Keratinocyte (primary cell): ENCODE results near the gene NAA10. TPM values are rescaled to one million over a fixed set of nuclear protein-coding genes. Genes with fewer than 3 reads are reported as not detected.

ENCODE experiments used
- DNase-seq: peaks from one replicate; pipeline ENCODE4 v3.0.0-alpha.2; 2011; ENCODE audit warnings: low read depth, missing footprints, low spot score
- FAIRE-seq: peaks from 2 replicates; lab custom pipeline; 2011; peaks lifted over from hg19 to GRCh38; lab: Jason Lieb, UNC
- H2AFZ ChIP-seq: 2 replicates; pipeline ENCODE4 v1.6.0; 2012; ENCODE audit warnings: low read length, control low read depth, inconsistent platforms; ENCODE audit not compliant: control insufficient read depth
- H3K27ac ChIP-seq: 2 replicates; pipeline ENCODE4 v1.5.1; 2011; ENCODE audit warnings: low read length; ENCODE audit not compliant: control insufficient read depth, insufficient read depth
- H3K27me3 ChIP-seq: 3 replicates; pipeline ENCODE4 v1.6.0; 2011; ENCODE audit warnings: low read length; ENCODE audit not compliant: control insufficient read depth, insufficient read depth; ENCODE audit errors: extremely low read depth
- H3K36me3 ChIP-seq, 2 experiments: 2 replicates in 1 of 2; 3 replicates in 1 of 2; pipeline ENCODE4 v1.5.1; 2011; ENCODE audit warnings: low read length in 2 of 2, mild to moderate bottlenecking in 1 of 2; ENCODE audit not compliant: control insufficient read depth in 2 of 2, insufficient read depth in 2 of 2; ENCODE audit errors: extremely low read depth in 1 of 2
- H3K4me1 ChIP-seq: 3 replicates; pipeline ENCODE4 v1.5.1; 2011; ENCODE audit warnings: low read length; ENCODE audit not compliant: control insufficient read depth, insufficient read depth; ENCODE audit errors: extremely low read depth
- H3K4me2 ChIP-seq: 3 replicates; pipeline ENCODE4 v1.6.0; 2011; ENCODE audit warnings: low read depth, low read length; ENCODE audit not compliant: control insufficient read depth, insufficient read depth; ENCODE audit errors: extremely low read depth
- H3K4me3 ChIP-seq, 3 experiments: fragments of 200-600 bp in 1 of 3; sonication (generic) in 1 of 3; 2 replicates in 2 of 3; 3 replicates in 1 of 3; pipeline ENCODE4 v1.5.1; 2011 to 2016; ENCODE audit warnings: low read length in 3 of 3, mild to moderate bottlenecking in 3 of 3, control low read depth in 2 of 3, inconsistent platforms in 1 of 3, low read depth in 1 of 3, mixed read lengths in 1 of 3, mixed run types in 1 of 3, moderate library complexity in 1 of 3; ENCODE audit not compliant: control insufficient read depth in 2 of 3, insufficient read depth in 2 of 3; ENCODE audit errors: extremely low read depth in 1 of 3
- H3K79me2 ChIP-seq: 2 replicates; pipeline ENCODE4 v1.6.0; 2012; ENCODE audit warnings: low read length; ENCODE audit not compliant: control insufficient read depth, insufficient read depth
- H3K9ac ChIP-seq: 3 replicates; pipeline ENCODE4 v1.6.0; 2011; ENCODE audit warnings: low read length; ENCODE audit not compliant: control insufficient read depth, insufficient read depth; ENCODE audit errors: extremely low read depth
- H3K9me1 ChIP-seq: 3 replicates; pipeline ENCODE4 v1.6.0; 2011; ENCODE audit warnings: low read length; ENCODE audit not compliant: control insufficient read depth, insufficient read depth; ENCODE audit errors: extremely low read depth
- H3K9me3 ChIP-seq: 2 replicates; pipeline ENCODE4 v1.5.1; 2012; ENCODE audit warnings: low read depth, low read length; ENCODE audit not compliant: control insufficient read depth
- H4K20me1 ChIP-seq: 3 replicates; pipeline ENCODE4 v1.6.0; 2011; ENCODE audit warnings: low read length; ENCODE audit not compliant: control insufficient read depth, insufficient read depth; ENCODE audit errors: extremely low read depth
- CTCF ChIP-seq, 3 experiments: IDR thresholded peaks in 1 of 3; conservative IDR thresholded peaks in 1 of 3; optimal IDR thresholded peaks in 1 of 3; 2 replicates in 2 of 3; 3 replicates in 1 of 3; pipeline versions ENCODE3 to v1.5.1; 2011; ENCODE audit warnings: low read length in 3 of 3, mild to moderate bottlenecking in 3 of 3, moderate library complexity in 2 of 3, control low read depth in 1 of 3, inconsistent platforms in 1 of 3; ENCODE audit not compliant: insufficient read depth in 2 of 3; ENCODE audit errors: extremely low read depth in 1 of 3
- EZH2 ChIP-seq: IDR thresholded peaks from one replicate; pipeline ENCODE4 v1.6.1; 2012; ENCODE audit warnings: inconsistent platforms, mild to moderate bottlenecking, low read length, moderate library complexity
- dilution Hi-C: fragments of 300-500 bp; cut with MboI; formaldehyde crosslinking; loops from one replicate; pipeline ENCODE4 v1.7.0; 2020; ENCODE audit warnings: low sequenced_read_pairs; ENCODE audit not compliant: extremely low pct_ligation_motif_present
- polyA plus RNA-seq, 5 experiments: library from polyadenylated mRNA; depleted of rRNA in 3 of 5; stranded (reverse) in 3 of 5; stranded (forward) in 1 of 5; unstranded in 1 of 5; fragments of >200 nt; gene quantifications; 1 replicate in 1 of 5; 2 replicates in 3 of 5; 3 replicates in 1 of 5; pipeline versions ENCODE4 v1.2.1 to v1.2.3, GENCODE V29; 2011 to 2012; ENCODE audit warnings: missing spikeins in 2 of 5, low read depth in 1 of 5, low replicate concordance in 1 of 5

NAA10 gene
- polyA plus RNA-seq, 1 donor (not counting 4 experiments of a cell fraction or from before 2014, with no cell fraction given): 103 TPM

GRCh38 chrX:153897899-153898298, 36.9 kb downstream of the NAA10 start:
- no peaks in the 10 kb centered on the region for H3K9me1 ChIP-seq
- no peak overlapping the region for H3K9ac ChIP-seq
- peaks cover 8% of the 10 kb centered on the region for H3K4me1 ChIP-seq
- TF ChIP-seq CTCF (optimal IDR thresholded peaks at IDR 0.05 in 1 of 3, IDR thresholded peaks at IDR 0.05 in 1 of 3, conservative IDR thresholded peaks at IDR 0.05 in 1 of 3; ENCODE audit: extremely low read depth in 1 of 3, insufficient read depth in 2 of 3, low read length in 3 of 3) (no peak), EZH2 (no peak)
- no peak for DNase-seq
- H3K4me3 ChIP-seq: no peak overlapping the region
- no peak overlapping the region for H2AFZ ChIP-seq
- no peaks in the 10 kb centered on the region for H3K27me3 ChIP-seq
- no peaks in the 10 kb centered on the region for H3K9me3 ChIP-seq
- dilution Hi-C loops: no loop called here
- no peak for FAIRE-seq
- no peak overlapping the region for H3K27ac ChIP-seq
- H4K20me1 ChIP-seq: no peaks in the 10 kb centered on the region
- no peaks in the 10 kb centered on the region for H3K36me3 ChIP-seq
- H3K79me2 ChIP-seq: no peaks in the 10 kb centered on the region
- H3K4me2 ChIP-seq: no peak overlapping the region

DNA sequence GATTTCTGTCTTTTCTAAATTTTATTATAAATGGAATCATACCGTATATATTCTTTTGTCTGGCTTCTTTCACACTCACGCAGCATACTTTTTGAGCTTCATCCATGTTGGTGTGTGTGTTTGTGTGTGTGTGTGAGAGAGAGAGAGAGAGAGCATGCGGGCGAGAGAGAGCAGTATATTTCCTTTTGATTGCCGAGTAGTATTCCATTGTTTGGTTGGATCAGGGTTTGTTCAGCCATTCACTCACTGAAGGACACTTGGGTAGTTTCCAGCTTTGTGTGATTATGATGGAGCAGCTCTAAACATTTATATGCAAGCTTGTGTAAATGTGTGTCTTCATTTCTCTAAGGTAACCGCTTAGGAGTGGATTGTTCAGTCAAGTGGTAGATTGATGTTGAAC, 45.7 kb downstream of the NAA10 start:
- Histone ChIP-seq H3K4me2 (no peak overlapping the region), H4K20me1 (no peaks in the 10 kb centered on the region), H3K9me3 (no peaks in the 10 kb centered on the region), H3K27ac (no peak overlapping the region), H3K9ac (no peak overlapping the region), H3K27me3 (peaks cover 20% of the 10 kb centered on the region), H3K36me3 (no peaks in the 10 kb centered on the region), H2AFZ (no peak overlapping the region), H3K4me1 (no peaks in the 10 kb centered on the region), H3K79me2 (no peaks in the 10 kb centered on the region), H3K4me3 (no peak overlapping the region), H3K9me1 (no peaks in the 10 kb centered on the region)
- no peak for DNase-seq
- FAIRE-seq: no peak
- dilution Hi-C loops: no loop called here
- TF ChIP-seq CTCF (optimal IDR thresholded peaks at IDR 0.05 in 1 of 3, IDR thresholded peaks at IDR 0.05 in 1 of 3, conservative IDR thresholded peaks at IDR 0.05 in 1 of 3; ENCODE audit: extremely low read depth in 1 of 3, insufficient read depth in 2 of 3, low read length in 3 of 3) (no peak), EZH2 (no peak)
